Vagina (tissue), 2 donors: Measurements from ENCODE around the gene WDFY2. TPM values are rescaled to one million over a fixed set of nuclear protein-coding genes. Genes with fewer than 3 reads are reported as not detected.

Experiments used
- DNase-seq, 2 donors: peaks; one replicate each; pipeline ENCODE4 v3.0.0-alpha.2; 2017; ENCODE audit errors: extremely low spot score in 2 of 2
- H3K27ac ChIP-seq: fragments of 200-600 bp; sonication (generic); one replicate; pipeline ENCODE4 v1.5.1; 2019
- H3K27me3 ChIP-seq: fragments of 200-600 bp; sonication (generic); one replicate; pipeline ENCODE4 v1.5.1; 2019
- H3K36me3 ChIP-seq, 2 donors: fragments of 200-600 bp; sonication (generic); one replicate each; pipeline ENCODE4 v1.5.1; 2017 to 2019
- H3K4me1 ChIP-seq: fragments of 200-600 bp; sonication (generic); one replicate; pipeline ENCODE4 v1.5.1; 2019
- H3K4me3 ChIP-seq, 2 donors: fragments of 200-600 bp; sonication (generic); 1 replicate in 1 of 2; 2 replicates in 1 of 2; pipeline ENCODE4 v1.5.1; 2016 to 2019
- H3K9me3 ChIP-seq: fragments of 200-600 bp; sonication (generic); one replicate; pipeline ENCODE4 v1.5.1; 2019
- CTCF ChIP-seq, 3 experiments: fragments of 450-650 bp in 2 of 3; fragments of 200-600 bp in 1 of 3; sonication (generic) in 1 of 3; IDR thresholded peaks; one replicate each; pipeline ENCODE4 v1.5.1; 2017 to 2019; ENCODE audit warnings: antibody characterized with exemption in 3 of 3, mild to moderate bottlenecking in 2 of 3, moderate library complexity in 2 of 3
- POLR2A ChIP-seq, 2 donors: fragments of 450-650 bp; IDR thresholded peaks; one replicate each; pipeline ENCODE4 v1.6.1; 2017; ENCODE audit warnings: antibody characterized with exemption in 2 of 2, mild to moderate bottlenecking in 2 of 2, moderate library complexity in 2 of 2
- POLR2AphosphoS5 ChIP-seq, 2 donors: sonication (generic); formaldehyde crosslinking; IDR thresholded peaks; one replicate each; pipeline ENCODE4 v1.9.0; 2017; ENCODE audit warnings: antibody characterized with exemption in 2 of 2, mild to moderate bottlenecking in 2 of 2, low read depth in 1 of 2; ENCODE audit not compliant: insufficient read depth in 1 of 2
- intact Hi-C: fragments of 100-400 bp; cut with DNase I; formaldehyde crosslinking; loops from one replicate; pipeline ENCODE4 v1.15.1; 2023
- total RNA-seq: library from RNA; depleted of rRNA; stranded (reverse); fragments of >200 nt; gene quantifications from one replicate; pipeline ENCODE4 v1.2.3, GENCODE V29; 2016

The WDFY2 gene
- total RNA-seq, 1 donor from 2014 or later = 26.3 TPM

GRCh38 chr13:51745243-51745642 is 161.0 kb downstream of the WDFY2 start:
- TF ChIP-seq POLR2A (IDR thresholded peaks at IDR 0.05) = no peak
- no peak for TF ChIP-seq CTCF (IDR thresholded peaks at IDR 0.05)
- TF ChIP-seq POLR2AphosphoS5 (IDR thresholded peaks at IDR 0.05; ENCODE audit: insufficient read depth in 1 of 2, low read depth in 1 of 2) = no peak
- DNase-seq = no peak
- H3K27ac ChIP-seq = no peak overlapping the region
- H3K9me3 ChIP-seq = peaks cover 7% of the 10 kb centered on the region
- no peaks in the 10 kb centered on the region for H3K27me3 ChIP-seq
- H3K4me1 ChIP-seq = peaks cover 10% of the 10 kb centered on the region
- intact Hi-C loops = no loop called here
- no peak overlapping the region for H3K4me3 ChIP-seq
- peaks cover 0 to 16% of the 10 kb centered on the region in 2 donors for H3K36me3 ChIP-seq

GRCh38 chr13:51746802-51747201 is 162.5 kb downstream of the WDFY2 start:
- Histone ChIP-seq H3K9me3 (peaks cover 7% of the 10 kb centered on the region), H3K27me3 (no peaks in the 10 kb centered on the region), H3K36me3 (peaks cover 0 to 22% of the 10 kb centered on the region in 2 donors), H3K4me3 (no peak overlapping the region), H3K27ac (no peak overlapping the region), H3K4me1 (peaks cover 3% of the 10 kb centered on the region)
- TF ChIP-seq CTCF (IDR thresholded peaks at IDR 0.05) = no peak
- TF ChIP-seq POLR2AphosphoS5 (IDR thresholded peaks at IDR 0.05; ENCODE audit: insufficient read depth in 1 of 2, low read depth in 1 of 2) = no peak
- TF ChIP-seq POLR2A (IDR thresholded peaks at IDR 0.05) = no peak
- intact Hi-C loops = no loop called here
- DNase-seq = no peak

- peak in 1 of 2 donors; percentile 49 for DNase-seq
- Histone ChIP-seq H3K27ac (no peak overlapping the region), H3K9me3 (peaks cover 7% of the 10 kb centered on the region), H3K4me3 (no peak overlapping the region), H3K27me3 (no peaks in the 10 kb centered on the region), H3K4me1 (no peaks in the 10 kb centered on the region), H3K36me3 (peaks cover 0 to 31% of the 10 kb centered on the region in 2 donors)
- no peak for TF ChIP-seq POLR2AphosphoS5 (IDR thresholded peaks at IDR 0.05; ENCODE audit: insufficient read depth in 1 of 2, low read depth in 1 of 2)
- no peak for TF ChIP-seq POLR2A (IDR thresholded peaks at IDR 0.05)
- TF ChIP-seq CTCF (IDR thresholded peaks at IDR 0.05) = no peak
- intact Hi-C loops = no loop called here
Observed at GRCh38 chr13:51747438-51748434, 163.5 kb downstream of the WDFY2 start.

GRCh38 chr13:51756651-51757050 is 172.4 kb downstream of the WDFY2 start:
- peak in 1 of 2 donors; percentile 16 for DNase-seq
- Histone ChIP-seq H3K27ac (no peak overlapping the region), H3K4me3 (no peak overlapping the region), H3K9me3 (no peaks in the 10 kb centered on the region), H3K27me3 (no peaks in the 10 kb centered on the region), H3K36me3 (peaks cover 0 to 54% of the 10 kb centered on the region in 2 donors), H3K4me1 (no peaks in the 10 kb centered on the region)
- intact Hi-C loops = no loop called here
- no peak for TF ChIP-seq POLR2AphosphoS5 (IDR thresholded peaks at IDR 0.05; ENCODE audit: insufficient read depth in 1 of 2, low read depth in 1 of 2)
- TF ChIP-seq CTCF (IDR thresholded peaks at IDR 0.05) = no peak
- no peak for TF ChIP-seq POLR2A (IDR thresholded peaks at IDR 0.05)

- no peaks in the 10 kb centered on the region for H3K9me3 ChIP-seq
- DNase-seq = no peak
- no peak overlapping the region for H3K4me3 ChIP-seq
- H3K4me1 ChIP-seq = no peaks in the 10 kb centered on the region
- H3K27me3 ChIP-seq = no peaks in the 10 kb centered on the region
- peaks cover 0 to 44% of the 10 kb centered on the region in 2 donors for H3K36me3 ChIP-seq
- no peak for TF ChIP-seq POLR2AphosphoS5 (IDR thresholded peaks at IDR 0.05; ENCODE audit: insufficient read depth in 1 of 2, low read depth in 1 of 2)
- TF ChIP-seq CTCF (IDR thresholded peaks at IDR 0.05) = no peak
- TF ChIP-seq POLR2A (IDR thresholded peaks at IDR 0.05) = no peak
- intact Hi-C loops = no loop called here
- no peak overlapping the region for H3K27ac ChIP-seq
Observed at GRCh38 chr13:51758691-51759090, 174.4 kb downstream of the WDFY2 start.
